T-cell (primary cell): ENCODE results near the gene UFM1. TPM values are rescaled to one million over a fixed set of nuclear protein-coding genes. Genes with fewer than 3 reads are reported as not detected.
"Not testable (repeated sequence)": the region's sequence is repeated elsewhere in the genome, so short reads cannot be mapped to it uniquely, and the experiment has no call there.

Source experiments
- ATAC-seq, 4 experiments: fragments of 200-7000 bp in 3 of 4; fragments of 150-1000 bp in 1 of 4; cut with Tn5 transposase; replicated peaks in 1 of 4; 1 replicate in 3 of 4; 2 replicates in 1 of 4; pipeline ENCODE4 v1.10.0; 2021; ENCODE audit warnings: moderate library complexity in 3 of 4, mild to moderate bottlenecking in 2 of 4, moderate number of reproducible peaks in 1 of 4
- CTCF ChIA-PET, 2 donors: fragments of 300-600 bp; sonication (Branson Sonifier 250); formaldehyde crosslinking; loops; one replicate each; lab custom pipeline; 2022; ENCODE audit warnings: antibody characterized with exemption in 2 of 2; lab: Charles Lee
- POLR2A ChIA-PET, 2 donors: fragments of 300-600 bp; sonication (Branson Sonifier 250); formaldehyde crosslinking; loops; one replicate each; lab custom pipeline; 2022; ENCODE audit warnings: antibody characterized with exemption in 2 of 2; lab: Charles Lee
- DNase-seq, 35 experiments: peaks; one replicate each; pipeline versions ENCODE4 v3.0.0 to v3.0.0-alpha.2; 2013 to 2023
- H3K27ac ChIP-seq: one replicate; pipeline ENCODE4 v1.5.1; 2013; ENCODE audit warnings: low read length
- H3K27me3 ChIP-seq, 2 experiments: replicated peaks in 1 of 2; 1 replicate in 1 of 2; 2 replicates in 1 of 2; pipeline versions ENCODE4 v1.6.1 to v1.7.0; 2013; ENCODE audit warnings: low read length in 1 of 2, mixed read lengths in 1 of 2; ENCODE audit not compliant: control insufficient read depth in 2 of 2, insufficient read depth in 2 of 2; ENCODE audit errors: extremely low read depth in 1 of 2
- H3K36me3 ChIP-seq, 2 donors: 1 replicate in 1 of 2; 2 replicates in 1 of 2; pipeline versions ENCODE4 v1.6.1 to v1.7.0; 2013; ENCODE audit warnings: low read length in 1 of 2; ENCODE audit not compliant: control insufficient read depth in 2 of 2, insufficient read depth in 1 of 2; ENCODE audit errors: extremely low read depth in 1 of 2
- H3K4me1 ChIP-seq, 2 experiments: 1 replicate in 1 of 2; 2 replicates in 1 of 2; pipeline versions ENCODE4 v1.6.1 to v1.7.0; 2013; ENCODE audit warnings: low read length in 2 of 2, mixed read lengths in 1 of 2; ENCODE audit not compliant: insufficient read depth in 2 of 2, control insufficient read depth in 1 of 2; ENCODE audit errors: extremely low read depth in 1 of 2
- H3K4me3 ChIP-seq, 2 donors: 1 replicate in 1 of 2; 2 replicates in 1 of 2; pipeline versions ENCODE4 v1.5.1 to v1.7.0; 2013; ENCODE audit warnings: mild to moderate bottlenecking in 2 of 2, low read length in 1 of 2, moderate library complexity in 1 of 2; ENCODE audit not compliant: control insufficient read depth in 1 of 2; ENCODE audit errors: extremely low read depth in 1 of 2
- H3K9me3 ChIP-seq: 2 replicates; pipeline ENCODE4 v1.7.0; 2013
- H3K27ac Mint-ChIP-seq, 2 donors: one replicate each; pipeline ENCODE4 v1.8.0; 2020 to 2021; ENCODE audit warnings: mild to moderate bottlenecking in 2 of 2, mixed read lengths in 2 of 2
- H3K27me3 Mint-ChIP-seq, 2 donors: one replicate each; pipeline ENCODE4 v1.8.0; 2021 to 2022; ENCODE audit warnings: mixed read lengths in 2 of 2
- H3K36me3 Mint-ChIP-seq: one replicate; pipeline ENCODE4 v1.8.0; 2021; ENCODE audit warnings: mixed read lengths
- H3K4me1 Mint-ChIP-seq, 3 donors: one replicate each; pipeline ENCODE4 v1.8.0; 2020 to 2022; ENCODE audit warnings: mixed read lengths in 3 of 3, mild to moderate bottlenecking in 1 of 3
- H3K4me3 Mint-ChIP-seq, 3 donors: one replicate each; pipeline ENCODE4 v1.8.0; 2020 to 2022; ENCODE audit warnings: mild to moderate bottlenecking in 3 of 3, mixed read lengths in 3 of 3, moderate library complexity in 3 of 3
- H3K9me3 Mint-ChIP-seq, 3 donors: one replicate each; pipeline ENCODE4 v1.8.0; 2020 to 2022; ENCODE audit warnings: mixed read lengths in 3 of 3
- WGBS: methylation state at CpG from one replicate; pipeline ENCODE4 v1.1.5; 2013; ENCODE audit warnings: missing lambda C conversion rate; ENCODE audit not compliant: insufficient coverage; 5-methylcytosine and 5-hydroxymethylcytosine counted together
- total RNA-seq, 35 experiments: library from RNA in 6 of 35; stranded (reverse) in 6 of 35; fragments of 120-200 nt in 1 of 35; gene quantifications; one replicate each; pipeline versions ENCODE4 v1.2.1 to v1.2.4 and lab custom pipeline; 2013 to 2026

Gene UFM1
- 10 to 100 TPM; 54.2 to 72.7 (median 59.7) TPM for total RNA-seq
- total RNA-seq (2013), result 85.0 TPM
- 98.9 to 566 (median 137) reads per million in 29 experiments for total RNA-seq (lab: John Stamatoyannopoulos, UW)

DNA sequence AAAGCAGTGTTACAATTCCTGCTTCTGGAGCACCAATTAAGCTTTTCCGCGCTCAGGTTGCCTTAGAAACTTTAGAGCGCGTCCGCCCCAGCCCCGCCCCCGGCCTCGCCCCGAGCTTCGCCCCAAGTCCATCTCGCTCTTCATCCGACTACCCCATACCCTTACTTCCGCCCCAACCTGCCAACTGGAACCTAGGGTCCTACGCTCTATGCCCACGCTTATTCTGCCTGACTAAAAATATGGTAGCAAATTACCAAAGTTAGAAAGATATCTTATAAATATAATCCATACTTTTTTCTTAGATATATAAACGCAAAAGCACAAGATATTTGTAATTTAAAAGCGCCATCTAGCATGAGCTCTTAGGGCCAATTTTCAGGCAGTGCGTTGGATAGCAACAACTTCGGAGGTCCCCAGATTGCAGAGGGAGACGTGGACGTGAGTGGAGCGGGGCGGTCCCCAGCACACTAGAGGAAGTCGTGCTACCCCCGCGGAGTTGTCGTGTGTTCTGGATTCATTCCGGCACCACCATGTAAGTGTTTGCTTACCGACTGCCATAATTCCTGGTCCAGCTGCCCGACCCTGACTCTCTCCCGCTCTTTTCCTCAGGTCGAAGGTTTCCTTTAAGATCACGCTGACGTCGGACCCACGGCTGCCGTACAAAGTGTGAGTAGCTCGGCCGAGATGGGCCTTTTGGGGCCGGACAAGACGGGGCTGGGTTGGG, at the start of gene UFM1:
TSS of gene UFM1 (plus strand) at position 462 of the 724 bp plus-strand sequence. CDS start at position 531, 69 bp downstream.
- H3K27ac Mint-ChIP-seq, result peak within 1 kb of the TSS; percentile 92 to 97
- H3K9me3 ChIP-seq, result no peaks in the 10 kb centered on the region
- CTCF ChIA-PET, result interaction anchor here in 1 of 2 donors (0.7 kb wide), 1 partner anchor 1351 kb away, joined by 4 read pairs; the partner anchor contains the start of gene ALG5
- H3K36me3 Mint-ChIP-seq, result peaks cover 20% of the 10 kb centered on the region
- H3K9me3 Mint-ChIP-seq, result no peaks in the 10 kb centered on the region
- peaks cover 39 to 45% (median 44%) of the 10 kb centered on the region in 3 donors for H3K4me1 Mint-ChIP-seq
- peak within 1 kb of the TSS; percentile 97 for H3K27ac ChIP-seq
- peak within 1 kb of the TSS; percentile 96 to 99 (median 97) for H3K4me3 Mint-ChIP-seq
- ATAC-seq, result peak; percentile 94 to 98 (median 96)
- DNase-seq, result peak; percentile 65 to 93 (median 85)
- POLR2A ChIA-PET, result interaction anchor here (0.6 to 1.3 kb wide), 6 partner anchors 9 to 1349 kb away, joined by 3 to 7 read pairs (median 4); partner anchors contain the start of gene EXOSC8 (in 1 of the 2)
- H3K4me1 ChIP-seq, result peaks cover 8 to 15% of the 10 kb centered on the region in 2 experiments
- peak within 1 kb of the TSS; percentile 91 to 97 for H3K4me3 ChIP-seq
- under 1% methylated on average over 33 of the region's 41 CpGs for WGBS
- peaks cover 0 to 12% of the 10 kb centered on the region in 2 donors for H3K36me3 ChIP-seq
- H3K27me3 Mint-ChIP-seq, result no peaks in the 10 kb centered on the region
- H3K27me3 ChIP-seq, result no peaks in the 10 kb centered on the region

DNA sequence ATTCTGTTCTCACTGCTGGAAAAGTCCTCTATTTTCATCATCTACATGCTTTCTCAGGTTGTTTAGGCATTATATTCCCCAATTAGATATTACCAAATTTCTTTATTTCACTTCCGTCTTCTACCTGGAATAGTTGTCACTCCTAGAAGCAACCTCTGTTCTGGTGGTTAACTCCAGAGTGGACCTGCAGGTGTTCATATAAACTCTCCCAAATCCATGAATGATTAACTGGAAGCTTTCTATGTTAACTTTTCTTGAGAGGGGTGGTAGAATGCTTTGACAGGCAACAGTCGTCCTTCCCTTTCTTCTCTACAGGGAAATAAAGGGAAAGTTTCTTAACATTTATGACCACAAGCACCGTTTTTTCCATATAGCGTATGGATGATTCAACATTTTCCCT, 48.4 kb upstream of the UFM1 start:
- no peaks in the 10 kb centered on the region for H3K36me3 ChIP-seq
- H3K27ac ChIP-seq, result no peak overlapping the region
- Mint-ChIP-seq H3K27ac (no peak overlapping the region), H3K4me1 (no peaks in the 10 kb centered on the region), H3K27me3 (peaks cover 0 to 5% of the 10 kb centered on the region in 2 donors), H3K4me3 (no peak overlapping the region), H3K36me3 (no peaks in the 10 kb centered on the region), H3K9me3 (peaks cover 0 to 5% (median 0%) of the 10 kb centered on the region in 3 donors)
- no peaks in the 10 kb centered on the region for H3K27me3 ChIP-seq
- DNase-seq (no peak), ATAC-seq (no peak)
- no peaks in the 10 kb centered on the region for H3K9me3 ChIP-seq
- no CpG with 5 or more reads among the region's 4 CpGs for WGBS
- ChIA-PET POLR2A (no interaction called here), CTCF (no interaction called here)
- no peaks in the 10 kb centered on the region for H3K4me1 ChIP-seq
- no peak overlapping the region for H3K4me3 ChIP-seq

DNA sequence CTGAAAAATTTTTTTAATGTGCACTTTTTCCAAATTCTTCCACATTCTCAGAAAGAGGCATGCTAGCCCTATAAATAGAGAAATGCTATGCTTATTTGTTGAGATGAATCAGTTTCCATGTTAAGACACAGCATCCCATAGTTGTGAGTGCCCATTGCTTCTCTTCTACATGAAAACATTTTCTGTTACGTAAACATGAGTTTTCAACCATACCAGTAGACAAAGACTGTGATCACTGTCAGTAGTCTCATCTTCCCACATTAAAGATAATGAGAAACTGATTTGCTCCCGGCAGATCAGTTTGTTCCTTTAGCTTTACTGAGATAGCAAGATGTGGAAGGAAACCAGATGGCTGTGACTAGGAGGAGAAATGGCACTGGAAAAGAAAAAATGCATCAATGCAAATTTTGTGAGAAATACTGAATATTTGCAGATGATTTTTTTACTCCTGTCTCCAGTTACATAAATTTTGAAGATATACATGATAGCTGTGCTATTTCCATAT, 45.8 kb upstream of the UFM1 start:
- Mint-ChIP-seq H3K27me3 (peaks cover 0 to 4% of the 10 kb centered on the region in 2 donors), H3K27ac (no peak overlapping the region), H3K4me3 (no peak overlapping the region), H3K36me3 (no peaks in the 10 kb centered on the region), H3K9me3 (peaks cover 0 to 8% (median 0%) of the 10 kb centered on the region in 3 donors), H3K4me1 (no peaks in the 10 kb centered on the region)
- ChIA-PET POLR2A (no interaction called here), CTCF (interaction anchor here in 1 of 2 donors (0.8 kb wide), 1 partner anchor 117 kb away, joined by 3 read pairs; no protein-coding TSS in a partner anchor)
- Histone ChIP-seq H3K36me3 (no peaks in the 10 kb centered on the region), H3K4me3 (no peak overlapping the region), H3K4me1 (no peaks in the 10 kb centered on the region), H3K27ac (no peak overlapping the region), H3K9me3 (no peaks in the 10 kb centered on the region), H3K27me3 (no peaks in the 10 kb centered on the region)
- no CpG with 5 or more reads among the region's 2 CpGs for WGBS
- DNase-seq (no peak), ATAC-seq (no peak)

DNA sequence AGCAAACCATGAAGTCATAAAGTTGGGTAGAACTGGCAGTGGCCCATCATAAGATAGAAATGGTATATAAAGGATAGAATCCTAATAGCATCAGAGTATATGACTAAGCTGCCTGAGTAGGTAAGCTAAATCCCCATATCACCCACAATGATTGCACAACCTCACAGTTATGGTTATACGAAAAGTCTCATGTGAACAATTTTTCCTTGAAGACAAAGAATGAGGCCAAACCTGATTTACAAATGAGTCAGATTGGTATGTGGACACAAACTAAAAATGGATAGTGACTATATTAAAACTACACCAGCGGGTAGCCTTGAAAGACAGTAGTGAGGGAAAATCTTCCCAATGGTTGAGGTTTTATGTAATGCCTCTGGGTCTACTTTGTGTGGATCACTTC, 40.9 kb upstream of the UFM1 start:
- H3K4me3 ChIP-seq, result no peak overlapping the region
- H3K4me3 Mint-ChIP-seq, result no peak overlapping the region
- no CpG with 5 or more reads among the region's 2 CpGs for WGBS
- CTCF ChIA-PET, result no interaction called here
- POLR2A ChIA-PET, result no interaction called here
- no peak overlapping the region for H3K27ac ChIP-seq
- no peaks in the 10 kb centered on the region for H3K4me1 ChIP-seq
- H3K36me3 Mint-ChIP-seq, result no peaks in the 10 kb centered on the region
- no peak for DNase-seq
- H3K9me3 Mint-ChIP-seq, result peaks cover 0 to 11% (median 0%) of the 10 kb centered on the region in 3 donors
- no peaks in the 10 kb centered on the region for H3K9me3 ChIP-seq
- no peaks in the 10 kb centered on the region for H3K4me1 Mint-ChIP-seq
- no peak overlapping the region for H3K27ac Mint-ChIP-seq
- H3K27me3 Mint-ChIP-seq, result peaks cover 0 to 9% of the 10 kb centered on the region in 2 donors
- no peak for ATAC-seq
- no peaks in the 10 kb centered on the region for H3K36me3 ChIP-seq
- H3K27me3 ChIP-seq, result no peaks in the 10 kb centered on the region

DNA sequence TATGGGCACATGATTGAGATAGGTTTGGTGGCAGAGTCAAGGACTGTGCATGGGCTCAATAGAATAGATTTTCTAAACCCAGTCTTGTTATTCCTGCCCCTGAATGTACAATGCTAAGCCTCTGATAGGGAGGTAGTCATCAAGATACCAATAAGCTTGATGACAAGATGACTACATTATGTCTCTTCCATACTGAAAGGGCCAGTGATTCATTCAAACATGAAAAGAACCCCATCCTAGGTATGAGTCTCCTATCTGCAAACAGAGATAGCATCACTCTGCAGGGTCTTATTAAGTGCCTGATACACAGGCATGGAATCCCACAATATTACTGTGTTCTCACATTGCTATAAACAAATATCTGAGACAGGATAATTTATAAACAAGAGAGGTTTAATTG, 40.3 kb upstream of the UFM1 start:
- Histone ChIP-seq H3K27me3 (no peaks in the 10 kb centered on the region), H3K36me3 (no peaks in the 10 kb centered on the region), H3K27ac (no peak overlapping the region), H3K9me3 (no peaks in the 10 kb centered on the region), H3K4me3 (no peak overlapping the region), H3K4me1 (no peaks in the 10 kb centered on the region)
- Mint-ChIP-seq H3K36me3 (no peaks in the 10 kb centered on the region), H3K27ac (no peak overlapping the region), H3K27me3 (peaks cover 0 to 9% of the 10 kb centered on the region in 2 donors), H3K4me3 (no peak overlapping the region), H3K9me3 (peaks cover 0 to 11% (median 0%) of the 10 kb centered on the region in 3 donors), H3K4me1 (no peaks in the 10 kb centered on the region)
- no peak for ATAC-seq
- DNase-seq, result no peak
- POLR2A ChIA-PET, result no interaction called here
- CTCF ChIA-PET, result no interaction called here

DNA sequence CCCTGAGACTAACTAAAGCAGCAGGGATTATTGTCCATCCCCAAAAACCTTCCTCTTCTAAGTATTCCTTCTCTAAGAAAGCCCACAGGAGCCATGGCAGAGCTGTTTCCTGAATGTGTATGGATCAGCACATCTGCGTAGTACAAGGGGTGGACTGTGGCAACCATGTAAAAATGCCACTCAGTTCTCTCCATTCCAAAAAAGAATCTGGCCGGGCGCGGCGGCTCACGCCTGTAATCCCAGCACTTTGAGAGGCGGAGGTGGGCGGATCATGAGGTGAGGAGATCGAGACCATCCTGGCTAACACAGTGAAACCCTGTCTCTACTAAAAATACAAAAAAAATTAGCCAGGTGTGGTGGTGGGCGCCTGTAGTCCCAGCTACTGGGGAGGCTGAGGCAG, 38.5 kb upstream of the UFM1 start:
- H3K9me3 Mint-ChIP-seq, H3K9me3 ChIP-seq, H3K36me3 ChIP-seq, H3K36me3 Mint-ChIP-seq, H3K4me1 ChIP-seq, H3K4me1 Mint-ChIP-seq, DNase-seq, H3K27me3 ChIP-seq, H3K27ac Mint-ChIP-seq, CTCF ChIA-PET, ATAC-seq, H3K27ac ChIP-seq, POLR2A ChIA-PET, H3K4me3 ChIP-seq, H3K4me3 Mint-ChIP-seq: not testable (repeated sequence)
- WGBS, result no CpG with 5 or more reads among the region's 10 CpGs
- H3K27me3 Mint-ChIP-seq, result peaks cover 0 to 12% of the 10 kb centered on the region in 2 donors
